ENCODE data around the gene OR51B4. TPM values are rescaled to one million over a fixed set of nuclear protein-coding genes. Genes with fewer than 3 reads are reported as not detected.

The OR51B4 gene
- total and polyA plus RNA-seq, 9 of the 15 experiments (the other 6 are each of a cell fraction or from before 2014, with no cell fraction given): 17.1 to 64.6 (median 39.9) TPM

DNA sequence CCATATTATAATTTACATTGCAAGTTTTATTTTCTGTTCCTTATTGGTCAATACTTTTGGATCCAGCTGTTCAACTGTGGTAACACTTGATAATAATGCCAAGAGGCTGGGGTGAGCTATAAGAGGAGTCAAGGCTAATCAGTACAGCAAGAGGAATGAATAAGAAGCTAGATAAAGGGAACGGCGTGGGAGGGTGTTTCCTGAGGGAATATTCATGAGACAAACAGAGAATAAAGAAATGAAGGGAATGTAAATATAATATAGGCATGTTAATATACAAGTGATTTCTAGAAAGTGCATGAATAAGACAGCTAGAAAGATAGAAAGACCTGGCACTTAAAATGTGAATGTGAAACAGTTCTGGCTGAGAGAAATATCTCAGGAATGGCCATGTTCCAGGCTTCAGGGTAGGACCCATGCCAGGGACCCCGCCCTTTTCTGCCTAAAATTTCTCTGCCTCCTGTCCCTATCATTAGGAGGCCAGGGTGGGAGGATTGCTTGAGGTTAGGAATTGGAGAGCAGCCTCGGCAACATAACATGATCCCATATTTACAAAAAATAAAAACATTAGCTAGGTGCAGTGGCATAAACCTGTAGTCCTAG is 3.9 kb downstream of the OR51B4 start (continued):
- peak; percentile 25; the same call in 1 of the 2 replicates for TF ChIP-seq GATAD2A (IDR thresholded peaks at IDR 0.05)
- TF ChIP-seq SP1 (CRISPR knock-in tag; IDR thresholded peaks at IDR 0.05): no peak
- TF ChIP-seq CBFA2T2 (conservative IDR thresholded peaks at IDR 0.05): peak; percentile 74
- TF ChIP-seq GATAD2B (IDR thresholded peaks at IDR 0.05; ENCODE audit: borderline replicate concordance): no peak
- 0 out of 4 replicates have a peak, but pooled peaks of 1 of the 2 experiments have one; percentile 13 for TF ChIP-seq HDAC1 (IDR thresholded peaks at IDR 0.05)
- 0 out of 2 replicates have a peak, but pooled peaks have one; percentile 33 for TF ChIP-seq ZNF175 (CRISPR knock-in tag; IDR thresholded peaks at IDR 0.05; ENCODE audit: low read depth)
- TF ChIP-seq FOXM1 (IDR thresholded peaks at IDR 0.05; ENCODE audit: low read depth): 0 out of 2 replicates have a peak, but pooled peaks have one; percentile 21
- no peak for TF ChIP-seq FOXM1 (CRISPR knock-in tag; IDR thresholded peaks at IDR 0.05; ENCODE audit: low read depth)
- TF ChIP-seq, protein P1, sequence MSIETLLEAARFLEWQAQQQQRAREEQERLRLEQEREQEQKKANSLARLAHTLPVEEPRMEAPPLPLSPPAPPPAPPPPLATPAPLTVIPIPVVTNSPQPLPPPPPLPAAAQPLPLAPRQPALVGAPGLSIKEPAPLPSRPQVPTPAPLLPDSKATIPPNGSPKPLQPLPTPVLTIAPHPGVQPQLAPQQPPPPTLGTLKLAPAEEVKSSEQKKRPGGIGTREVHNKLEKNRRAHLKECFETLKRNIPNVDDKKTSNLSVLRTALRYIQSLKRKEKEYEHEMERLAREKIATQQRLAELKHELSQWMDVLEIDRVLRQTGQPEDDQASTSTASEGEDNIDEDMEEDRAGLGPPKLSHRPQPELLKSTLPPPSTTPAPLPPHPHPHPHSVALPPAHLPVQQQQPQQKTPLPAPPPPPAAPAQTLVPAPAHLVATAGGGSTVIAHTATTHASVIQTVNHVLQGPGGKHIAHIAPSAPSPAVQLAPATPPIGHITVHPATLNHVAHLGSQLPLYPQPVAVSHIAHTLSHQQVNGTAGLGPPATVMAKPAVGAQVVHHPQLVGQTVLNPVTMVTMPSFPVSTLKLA (conservative IDR thresholded peaks at IDR 0.05): no peak
- TF ChIP-seq EP300 (IDR thresholded peaks at IDR 0.05; ENCODE audit: low read length): peak; percentile 7; the same call in 1 of the 2 replicates
- no peak for TF ChIP-seq NFRKB (IDR thresholded peaks at IDR 0.05; ENCODE audit: low read depth)
- TF ChIP-seq AFF1 (IDR thresholded peaks at IDR 0.05; ENCODE audit: low read depth in 1 of 2, partially characterized antibody in 2 of 2): no peak
- no peak for TF ChIP-seq ZNF143 (CRISPR knock-in tag; IDR thresholded peaks at IDR 0.05)
- no peak for TF ChIP-seq CHD1 (IDR thresholded peaks at IDR 0.05; ENCODE audit: low read length)
- no peak for TF ChIP-seq GTF2B (IDR thresholded peaks at IDR 0.05; ENCODE audit: extremely low read depth, insufficient read length)
- TF ChIP-seq ETS2 (tag; IDR thresholded peaks at IDR 0.05; ENCODE audit: borderline replicate concordance, poor library complexity, severe bottlenecking): no peak
- TF ChIP-seq, protein P2, sequence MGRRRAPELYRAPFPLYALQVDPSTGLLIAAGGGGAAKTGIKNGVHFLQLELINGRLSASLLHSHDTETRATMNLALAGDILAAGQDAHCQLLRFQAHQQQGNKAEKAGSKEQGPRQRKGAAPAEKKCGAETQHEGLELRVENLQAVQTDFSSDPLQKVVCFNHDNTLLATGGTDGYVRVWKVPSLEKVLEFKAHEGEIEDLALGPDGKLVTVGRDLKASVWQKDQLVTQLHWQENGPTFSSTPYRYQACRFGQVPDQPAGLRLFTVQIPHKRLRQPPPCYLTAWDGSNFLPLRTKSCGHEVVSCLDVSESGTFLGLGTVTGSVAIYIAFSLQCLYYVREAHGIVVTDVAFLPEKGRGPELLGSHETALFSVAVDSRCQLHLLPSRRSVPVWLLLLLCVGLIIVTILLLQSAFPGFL (CRISPR knock-in tag; IDR thresholded peaks at IDR 0.05): no peak
- no peak for TF ChIP-seq BRF1 (IDR thresholded peaks at IDR 0.05; ENCODE audit: borderline replicate concordance, extremely low read depth, insufficient read length)
- TF ChIP-seq SOX6 (IDR thresholded peaks at IDR 0.05): 0 out of 2 replicates have a peak, but pooled peaks have one; percentile 8
- TF ChIP-seq ZNF766 (CRISPR knock-in tag; conservative IDR thresholded peaks at IDR 0.05): no peak
- peak; percentile 21 to 53; a peak in 1 of 4 replicates for TF ChIP-seq TRIM24 (IDR thresholded peaks at IDR 0.05)
- TF ChIP-seq HNRNPH1 (optimal IDR thresholded peaks at IDR 0.05; ENCODE audit: low read depth, low read length): no peak
